Endodermal cell (in vitro differentiated cells): ENCODE measurements around the gene SDK2. TPM values are rescaled to one million over a fixed set of nuclear protein-coding genes. Genes with fewer than 3 reads are reported as not detected.

Experiments
- DNase-seq: peaks from one replicate; pipeline ENCODE4 v3.0.0-alpha.2; 2017
- H3K27ac ChIP-seq: 2 replicates; pipeline ENCODE4 v1.5.1; 2013; ENCODE audit warnings: mild to moderate bottlenecking, low read depth, low read length, moderate library complexity
- H3K27me3 ChIP-seq: 2 replicates; pipeline ENCODE4 v1.6.1; 2013; ENCODE audit warnings: mild to moderate bottlenecking, low read length, moderate library complexity; ENCODE audit not compliant: insufficient read depth, control insufficient read depth, poor library complexity, severe bottlenecking
- H3K36me3 ChIP-seq: 2 replicates; pipeline ENCODE4 v1.7.0; 2013; ENCODE audit warnings: mild to moderate bottlenecking, low read length, moderate library complexity; ENCODE audit not compliant: control insufficient read depth, insufficient read depth
- H3K4me1 ChIP-seq: one replicate; pipeline ENCODE4 v1.7.0; 2013; ENCODE audit warnings: low read length; ENCODE audit not compliant: control insufficient read depth, insufficient read depth
- H3K4me3 ChIP-seq: 2 replicates; pipeline ENCODE4 v1.5.1; 2013; ENCODE audit warnings: mild to moderate bottlenecking, low read length, moderate library complexity
- H3K9ac ChIP-seq: 2 replicates; pipeline ENCODE4 v1.6.1; 2013; ENCODE audit warnings: mild to moderate bottlenecking, low read length, moderate library complexity; ENCODE audit not compliant: poor library complexity, severe bottlenecking; ENCODE audit errors: extremely low read depth
- H3K9me3 ChIP-seq: 2 replicates; pipeline ENCODE4 v1.6.1; 2013; ENCODE audit warnings: mild to moderate bottlenecking, low read length, moderate library complexity; ENCODE audit not compliant: control insufficient read depth
- H3K27ac Mint-ChIP-seq: 2 replicates; pipeline ENCODE4 v1.8.0; 2020; ENCODE audit warnings: mixed read lengths
- H3K27me3 Mint-ChIP-seq: 2 replicates; pipeline ENCODE4 v1.8.0; 2021; ENCODE audit warnings: mild to moderate bottlenecking, mixed read lengths; ENCODE audit not compliant: insufficient read depth
- H3K36me3 Mint-ChIP-seq: 2 replicates; pipeline ENCODE4 v1.8.0; 2020; ENCODE audit warnings: low read depth, mixed read lengths
- H3K4me1 Mint-ChIP-seq: 2 replicates; pipeline ENCODE4 v1.8.0; 2020; ENCODE audit warnings: mixed read lengths
- H3K4me3 Mint-ChIP-seq: 2 replicates; pipeline ENCODE4 v1.8.0; 2020; ENCODE audit warnings: mild to moderate bottlenecking, moderate library complexity, mixed read lengths
- H3K9me3 Mint-ChIP-seq: 2 replicates; pipeline ENCODE4 v1.8.0; 2020; ENCODE audit warnings: mild to moderate bottlenecking, mixed read lengths
- CTCF ChIP-seq: fragments of 200-600 bp; sonication (generic); conservative IDR thresholded peaks from 2 replicates; pipeline ENCODE4 v1.5.0; 2021; ENCODE audit warnings: antibody characterized with exemption, mild to moderate bottlenecking
- WGBS, 2 experiments: methylation state at CpG; one replicate each; pipeline versions ENCODE4 v1.1.5 to v1.1.7; 2013; ENCODE audit warnings: missing lambda C conversion rate in 2 of 2, mixed read lengths in 1 of 2; ENCODE audit not compliant: insufficient coverage in 1 of 2, insufficient read length in 1 of 2; 5-methylcytosine and 5-hydroxymethylcytosine counted together
- total RNA-seq, 2 donors: library from RNA; stranded (reverse); fragmentation: NEBNext Ultra II Directional in 1 of 2; extraction: Animal tissue kit (Norgen Biotek cat#: 25700) in 1 of 2; gene quantifications; 2 replicates in 1 of 2; 3 replicates in 1 of 2; pipeline ENCODE4 v1.2.1, GENCODE V29; 2021

Gene SDK2
- total RNA-seq, 2 donors from 2014 or later = 5.9 to 7.0 TPM

- H3K36me3 ChIP-seq = no peaks in the 10 kb centered on the region
- H3K9me3 ChIP-seq = no peaks in the 10 kb centered on the region
- no peak for DNase-seq
- Mint-ChIP-seq H3K36me3 (no peaks in the 10 kb centered on the region), H3K27me3 (peaks cover 12% of the 10 kb centered on the region), H3K27ac (no peak overlapping the region), H3K4me1 (peaks cover 10% of the 10 kb centered on the region), H3K9me3 (no peaks in the 10 kb centered on the region), H3K4me3 (no peak overlapping the region)
- H3K4me1 ChIP-seq = peaks cover 3% of the 10 kb centered on the region
- peak overlapping the region; percentile 5 for H3K27ac ChIP-seq
- H3K27me3 ChIP-seq = no peaks in the 10 kb centered on the region
- TF ChIP-seq CTCF = no peak
- no peak overlapping the region for H3K4me3 ChIP-seq
- 91% methylated on average over 15 to 19 of the region's 19 CpGs for WGBS, 2 experiments
- H3K9ac ChIP-seq = no peak overlapping the region
Measured at GRCh38 chr17:73630965-73631595, 13.2 kb downstream of the SDK2 start.

GRCh38 chr17:73630531-73630930 lies 13.7 kb downstream of the SDK2 start:
- Histone ChIP-seq H3K4me3 (no peak overlapping the region), H3K36me3 (no peaks in the 10 kb centered on the region), H3K4me1 (peaks cover 3% of the 10 kb centered on the region), H3K27ac (no peak overlapping the region), H3K9ac (no peak overlapping the region), H3K9me3 (no peaks in the 10 kb centered on the region), H3K27me3 (no peaks in the 10 kb centered on the region)
- Mint-ChIP-seq H3K27me3 (peaks cover 12% of the 10 kb centered on the region), H3K9me3 (no peaks in the 10 kb centered on the region), H3K36me3 (no peaks in the 10 kb centered on the region), H3K4me3 (no peak overlapping the region), H3K4me1 (peaks cover 13% of the 10 kb centered on the region), H3K27ac (no peak overlapping the region)
- no peak for DNase-seq
- WGBS, 2 experiments = 89 to 100% methylated on average over 3 to 6 of the region's 6 CpGs
- TF ChIP-seq CTCF = no peak

DNA sequence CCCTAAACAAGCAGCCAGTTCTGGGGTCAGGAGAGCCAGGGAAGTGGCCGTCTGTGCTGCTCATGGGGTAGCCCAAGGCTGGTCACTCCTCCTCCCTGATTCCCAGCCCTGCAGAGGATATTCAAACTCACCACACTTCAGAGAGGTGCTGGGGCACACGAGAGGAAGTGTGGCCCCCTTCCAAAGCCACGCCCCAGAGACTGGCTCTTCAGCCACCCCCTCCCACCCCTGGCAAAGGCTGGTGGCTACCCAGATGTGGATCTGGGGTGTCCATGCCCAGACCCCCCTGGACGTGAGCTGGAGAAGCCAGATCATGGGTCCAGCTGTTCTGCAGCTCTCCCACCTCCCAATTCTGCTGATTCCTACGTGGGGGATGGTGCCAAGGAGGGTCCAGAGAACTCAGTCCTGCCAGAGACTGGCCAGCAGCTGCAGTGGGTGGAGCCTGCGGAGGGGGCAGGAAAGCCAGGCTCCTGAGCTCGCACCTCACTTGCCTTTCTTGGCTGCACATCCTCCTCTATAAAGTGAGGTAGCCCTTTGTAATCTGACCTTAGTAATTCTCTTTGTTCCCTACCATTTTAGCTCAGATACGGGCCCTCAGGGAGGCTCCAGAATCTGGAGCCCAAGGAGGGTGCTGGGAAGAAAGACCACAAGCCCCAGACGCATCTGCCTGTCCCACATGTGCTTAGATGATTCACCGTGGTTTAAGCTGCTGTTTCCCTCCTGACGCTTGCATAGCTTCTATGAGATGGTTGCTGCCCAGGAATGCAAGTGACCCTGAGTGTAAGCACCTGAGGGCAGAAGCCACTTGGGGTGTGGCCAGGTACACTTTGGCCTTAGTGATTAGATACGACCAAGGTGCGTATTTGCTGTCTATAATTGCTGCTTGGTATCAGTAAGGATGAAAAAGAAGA lies 15.3 kb downstream of the SDK2 start:
- no peaks in the 10 kb centered on the region for H3K36me3 ChIP-seq
- H3K4me1 Mint-ChIP-seq = peaks cover 14% of the 10 kb centered on the region
- H3K9me3 Mint-ChIP-seq = no peaks in the 10 kb centered on the region
- no peak overlapping the region for H3K9ac ChIP-seq
- no peak overlapping the region for H3K27ac Mint-ChIP-seq
- no peaks in the 10 kb centered on the region for H3K27me3 ChIP-seq
- no peaks in the 10 kb centered on the region for H3K36me3 Mint-ChIP-seq
- no peak overlapping the region for H3K4me3 Mint-ChIP-seq
- H3K27me3 Mint-ChIP-seq = peaks cover 12% of the 10 kb centered on the region
- peaks cover 3% of the 10 kb centered on the region for H3K4me1 ChIP-seq
- WGBS, 2 experiments = 81 to 88% methylated on average over 7 to 13 of the region's 13 CpGs
- no peaks in the 10 kb centered on the region for H3K9me3 ChIP-seq
- no peak for TF ChIP-seq CTCF
- no peak overlapping the region for H3K4me3 ChIP-seq
- no peak overlapping the region for H3K27ac ChIP-seq
- no peak for DNase-seq
